Measurements from ENCODE around the gene PPP1R15B.

DNA sequence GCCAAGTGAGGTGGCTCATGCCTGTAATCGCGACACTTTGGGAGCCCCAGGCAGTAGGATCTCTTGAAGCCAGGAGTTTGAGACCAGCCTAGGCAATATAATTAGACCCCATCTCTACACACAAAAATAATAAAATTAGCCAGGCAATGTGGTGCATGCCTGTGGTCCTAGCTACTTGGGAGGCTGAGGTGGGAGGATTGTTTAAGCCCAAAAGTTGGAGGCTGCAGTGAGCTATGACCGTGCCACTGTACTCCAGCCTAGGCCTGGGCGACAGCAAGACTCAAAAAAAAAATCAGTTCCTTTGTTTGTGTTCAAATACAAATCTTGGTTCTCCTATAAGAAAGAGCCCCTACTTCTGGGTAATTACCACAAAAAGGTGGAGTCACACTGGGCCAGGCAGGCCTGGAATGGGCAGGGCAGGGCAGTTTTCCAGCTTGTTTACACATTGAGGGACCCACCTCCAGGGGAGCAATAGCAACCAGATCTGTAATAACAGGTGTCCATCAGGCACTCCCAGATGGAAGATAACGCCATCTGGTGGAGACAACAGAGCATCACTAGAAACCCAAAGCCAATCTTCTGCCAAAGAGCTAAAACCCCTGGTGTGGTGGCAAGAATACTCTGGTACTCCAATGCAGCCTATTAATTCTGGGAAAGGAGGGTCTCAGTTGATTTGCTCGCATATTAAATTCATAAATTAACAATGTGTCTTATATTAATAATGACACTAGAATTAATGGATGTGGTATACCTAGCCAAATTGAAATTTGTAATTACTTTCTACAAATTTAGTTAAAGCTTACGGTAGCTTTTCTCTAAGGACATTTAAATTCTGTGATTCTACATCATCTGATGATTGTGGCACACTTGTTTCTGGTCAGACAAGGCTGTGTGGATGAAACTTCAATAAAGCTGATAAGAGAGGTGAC is 13.2 kb downstream of the PPP1R15B start:
- no peak for TF ChIP-seq EZH2 (IDR thresholded peaks at IDR 0.05; ENCODE audit: borderline replicate concordance)
- TF ChIP-seq, protein P1, sequence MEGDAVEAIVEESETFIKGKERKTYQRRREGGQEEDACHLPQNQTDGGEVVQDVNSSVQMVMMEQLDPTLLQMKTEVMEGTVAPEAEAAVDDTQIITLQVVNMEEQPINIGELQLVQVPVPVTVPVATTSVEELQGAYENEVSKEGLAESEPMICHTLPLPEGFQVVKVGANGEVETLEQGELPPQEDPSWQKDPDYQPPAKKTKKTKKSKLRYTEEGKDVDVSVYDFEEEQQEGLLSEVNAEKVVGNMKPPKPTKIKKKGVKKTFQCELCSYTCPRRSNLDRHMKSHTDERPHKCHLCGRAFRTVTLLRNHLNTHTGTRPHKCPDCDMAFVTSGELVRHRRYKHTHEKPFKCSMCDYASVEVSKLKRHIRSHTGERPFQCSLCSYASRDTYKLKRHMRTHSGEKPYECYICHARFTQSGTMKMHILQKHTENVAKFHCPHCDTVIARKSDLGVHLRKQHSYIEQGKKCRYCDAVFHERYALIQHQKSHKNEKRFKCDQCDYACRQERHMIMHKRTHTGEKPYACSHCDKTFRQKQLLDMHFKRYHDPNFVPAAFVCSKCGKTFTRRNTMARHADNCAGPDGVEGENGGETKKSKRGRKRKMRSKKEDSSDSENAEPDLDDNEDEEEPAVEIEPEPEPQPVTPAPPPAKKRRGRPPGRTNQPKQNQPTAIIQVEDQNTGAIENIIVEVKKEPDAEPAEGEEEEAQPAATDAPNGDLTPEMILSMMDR (IDR thresholded peaks at IDR 0.05; ENCODE audit: poor library complexity), result peak; percentile 81
- TF ChIP-seq EZH2phosphoT487 (IDR thresholded peaks at IDR 0.05; ENCODE audit: low read depth, severe bottlenecking, unreplicated experiment), result no peak
